Stimulated activated CD4-positive, alpha-beta T cell treated with anti-CD3 and anti-CD28 coated beads, Interleukin-1b, Interleukin-23, amount 100 ng/mL, for 1 hour (primary cell): Measurements from ENCODE around the gene NOL12.
A peak's percentile ranks its signal among the peaks of the same experiment; 100 is the strongest.
"Not testable (repeated sequence)": the region's sequence is repeated elsewhere in the genome, so short reads cannot be mapped to it uniquely, and the experiment has no call there.

Experiments
- DNase-seq, 2 donors: peaks; one replicate each; pipeline ENCODE4 v3.0.0-alpha.2; 2020; ENCODE audit warnings: low read depth in 2 of 2

The NOL12 gene

GRCh38 chr22:37679670-37680069, 6.5 kb upstream of the NOL12 start:
- DNase-seq, result no peak

GRCh38 chr22:37680191-37680851, 5.8 kb upstream of the NOL12 start:
- no peak for DNase-seq

- DNase-seq, result no peak
Measured at GRCh38 chr22:37681001-37681424, 5.1 kb upstream of the NOL12 start.

- DNase-seq, result peak; percentile 42 to 49
Measured at GRCh38 chr22:37681556-37682049, 4.5 kb upstream of the NOL12 start.

- no peak for DNase-seq
Measured at GRCh38 chr22:37684803-37685615, 1.1 kb upstream of the NOL12 start.

- no peak for DNase-seq
Measured at GRCh38 chr22:37690407-37690806, 4.3 kb downstream of the NOL12 start.

- DNase-seq, result no peak
Measured at GRCh38 chr22:37690901-37691504, 4.9 kb downstream of the NOL12 start.

GRCh38 chr22:37692627-37693285, 6.6 kb downstream of the NOL12 start:
- no peak for DNase-seq

GRCh38 chr22:37694131-37694530, 8.0 kb downstream of the NOL12 start:
- DNase-seq, result not testable (repeated sequence)

- not testable (repeated sequence) for DNase-seq
Measured at GRCh38 chr22:37696260-37696656, 10.1 kb downstream of the NOL12 start.

- peak; percentile 54 to 67 for DNase-seq
Measured at GRCh38 chr22:37696657-37697537, 10.8 kb downstream of the NOL12 start, which contains the start of gene TRIOBP. Gene TRIOBP (plus strand): TSS chr22:37697048. CDS start chr22:37701366, 4,318 bp downstream.

- DNase-seq, result no peak
Measured at GRCh38 chr22:37697538-37697835, 11.3 kb downstream of the NOL12 start.

- no peak for DNase-seq
Measured at GRCh38 chr22:37701141-37701786, 15.1 kb downstream of the NOL12 start.

- DNase-seq, result no peak
Measured at GRCh38 chr22:37703906-37704305, 17.8 kb downstream of the NOL12 start.

- no peak for DNase-seq
Measured at GRCh38 chr22:37704645-37705044, 18.5 kb downstream of the NOL12 start.

GRCh38 chr22:37705205-37705604, 19.1 kb downstream of the NOL12 start:
- DNase-seq, result no peak

GRCh38 chr22:37708580-37709444, 22.7 kb downstream of the NOL12 start:
- DNase-seq, result no peak

- no peak for DNase-seq
Measured at GRCh38 chr22:37709445-37709765, 23.3 kb downstream of the NOL12 start.

GRCh38 chr22:37710675-37711074, 24.5 kb downstream of the NOL12 start:
- no peak for DNase-seq

GRCh38 chr22:37711490-37711889, 25.3 kb downstream of the NOL12 start:
- DNase-seq, result no peak
